HG03521 (cell line): ENCODE measurements around the gene GAREM1.

Source experiments
- ATAC-seq: cut with Tn5 transposase; IDR thresholded peaks from one replicate; pipeline ENCODE4 v1.9.1; 2021; ENCODE audit warnings: mild to moderate bottlenecking, moderate library complexity; ENCODE audit not compliant: unreplicated experiment

The GAREM1 gene

GRCh38 chr18:32427084-32427900 is 43.4 kb downstream of the GAREM1 start:
- ATAC-seq: no peak

GRCh38 chr18:32425466-32425865 is 45.2 kb downstream of the GAREM1 start:
- no peak for ATAC-seq

- ATAC-seq: no peak
Observed at GRCh38 chr18:32424696-32425095, 46.0 kb downstream of the GAREM1 start.

GRCh38 chr18:32422978-32423740 is 47.5 kb downstream of the GAREM1 start:
- no peak for ATAC-seq

- no peak for ATAC-seq
Observed at GRCh38 chr18:32422201-32422600, 48.5 kb downstream of the GAREM1 start.

- ATAC-seq: no peak
Observed at GRCh38 chr18:32420084-32420750, 50.5 kb downstream of the GAREM1 start.

- no peak for ATAC-seq
Observed at GRCh38 chr18:32418148-32418547, 52.5 kb downstream of the GAREM1 start.

GRCh38 chr18:32405588-32405987 is 65.1 kb downstream of the GAREM1 start:
- ATAC-seq: no peak

- ATAC-seq: no peak
Observed at GRCh38 chr18:32401621-32402020, 69.1 kb downstream of the GAREM1 start.

GRCh38 chr18:32393407-32393806 is 77.3 kb downstream of the GAREM1 start:
- ATAC-seq: no peak

GRCh38 chr18:32391126-32391525 is 79.6 kb downstream of the GAREM1 start:
- no peak for ATAC-seq

- no peak for ATAC-seq
Observed at GRCh38 chr18:32389858-32390257, 80.8 kb downstream of the GAREM1 start.

GRCh38 chr18:32389191-32389590 is 81.5 kb downstream of the GAREM1 start:
- ATAC-seq: no peak

GRCh38 chr18:32386471-32386870 is 84.2 kb downstream of the GAREM1 start:
- ATAC-seq: no peak

GRCh38 chr18:32383050-32383819 is 87.4 kb downstream of the GAREM1 start:
- ATAC-seq: no peak

GRCh38 chr18:32381761-32382160 is 88.9 kb downstream of the GAREM1 start:
- ATAC-seq: no peak

- ATAC-seq: no peak
Observed at GRCh38 chr18:32380559-32380958, 90.1 kb downstream of the GAREM1 start.

- no peak for ATAC-seq
Observed at GRCh38 chr18:32379891-32380290, 90.8 kb downstream of the GAREM1 start.

GRCh38 chr18:32378705-32379104 is 92.0 kb downstream of the GAREM1 start:
- no peak for ATAC-seq

- no peak for ATAC-seq
Observed at GRCh38 chr18:32373995-32374394, 96.7 kb downstream of the GAREM1 start.

- no peak for ATAC-seq
Observed at GRCh38 chr18:32373505-32373904, 97.2 kb downstream of the GAREM1 start.
